ENCODE results near the gene GRIPAP1.
A peak's percentile ranks its signal among the peaks of the same experiment; 100 is the strongest.

The GRIPAP1 gene

DNA sequence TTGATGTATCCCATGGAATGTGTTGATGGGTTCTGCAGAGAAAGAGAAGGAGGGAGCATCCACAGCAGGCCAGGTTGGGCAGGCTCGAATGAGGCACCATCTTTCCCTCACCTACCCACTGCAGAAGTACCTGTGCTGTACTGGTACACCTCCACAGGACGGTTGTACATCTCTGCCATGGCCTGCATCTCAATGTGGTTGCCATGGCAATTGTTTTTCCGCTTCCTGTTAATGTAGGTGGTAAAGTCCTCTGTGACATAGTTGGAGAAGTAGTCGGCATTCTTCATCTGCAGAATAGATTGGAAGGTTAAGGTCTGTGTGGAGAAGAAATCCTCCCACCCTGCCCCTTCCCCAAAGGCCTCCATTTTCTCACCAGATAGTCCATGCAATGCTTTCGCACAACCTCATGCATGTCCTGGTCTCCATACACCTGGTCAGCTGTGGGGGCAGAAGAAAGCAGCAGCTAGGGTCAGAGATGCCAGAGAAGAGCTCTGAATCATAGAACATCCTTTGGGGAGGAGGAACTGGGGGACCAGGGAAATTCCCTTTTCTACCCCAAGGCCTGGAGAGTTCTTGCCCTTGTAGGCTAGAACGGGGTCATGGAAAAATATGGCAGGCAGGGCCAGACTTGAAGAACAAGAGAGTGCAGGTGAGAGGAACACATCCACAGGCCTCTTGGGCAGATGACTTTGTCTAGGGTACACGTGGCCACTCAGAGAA, 67.3 kb downstream of the GRIPAP1 start:
- TF ChIP-seq, protein P1, sequence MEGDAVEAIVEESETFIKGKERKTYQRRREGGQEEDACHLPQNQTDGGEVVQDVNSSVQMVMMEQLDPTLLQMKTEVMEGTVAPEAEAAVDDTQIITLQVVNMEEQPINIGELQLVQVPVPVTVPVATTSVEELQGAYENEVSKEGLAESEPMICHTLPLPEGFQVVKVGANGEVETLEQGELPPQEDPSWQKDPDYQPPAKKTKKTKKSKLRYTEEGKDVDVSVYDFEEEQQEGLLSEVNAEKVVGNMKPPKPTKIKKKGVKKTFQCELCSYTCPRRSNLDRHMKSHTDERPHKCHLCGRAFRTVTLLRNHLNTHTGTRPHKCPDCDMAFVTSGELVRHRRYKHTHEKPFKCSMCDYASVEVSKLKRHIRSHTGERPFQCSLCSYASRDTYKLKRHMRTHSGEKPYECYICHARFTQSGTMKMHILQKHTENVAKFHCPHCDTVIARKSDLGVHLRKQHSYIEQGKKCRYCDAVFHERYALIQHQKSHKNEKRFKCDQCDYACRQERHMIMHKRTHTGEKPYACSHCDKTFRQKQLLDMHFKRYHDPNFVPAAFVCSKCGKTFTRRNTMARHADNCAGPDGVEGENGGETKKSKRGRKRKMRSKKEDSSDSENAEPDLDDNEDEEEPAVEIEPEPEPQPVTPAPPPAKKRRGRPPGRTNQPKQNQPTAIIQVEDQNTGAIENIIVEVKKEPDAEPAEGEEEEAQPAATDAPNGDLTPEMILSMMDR (IDR thresholded peaks at IDR 0.05; ENCODE audit: control extremely low read depth, extremely low read depth, low read depth, missing control alignments): no peak
- CTCF ChIA-PET: no interaction called here
- DNase-seq (ENCODE audit: extremely low spot score): no peak
- POLR2A ChIA-PET: no interaction called here

DNA sequence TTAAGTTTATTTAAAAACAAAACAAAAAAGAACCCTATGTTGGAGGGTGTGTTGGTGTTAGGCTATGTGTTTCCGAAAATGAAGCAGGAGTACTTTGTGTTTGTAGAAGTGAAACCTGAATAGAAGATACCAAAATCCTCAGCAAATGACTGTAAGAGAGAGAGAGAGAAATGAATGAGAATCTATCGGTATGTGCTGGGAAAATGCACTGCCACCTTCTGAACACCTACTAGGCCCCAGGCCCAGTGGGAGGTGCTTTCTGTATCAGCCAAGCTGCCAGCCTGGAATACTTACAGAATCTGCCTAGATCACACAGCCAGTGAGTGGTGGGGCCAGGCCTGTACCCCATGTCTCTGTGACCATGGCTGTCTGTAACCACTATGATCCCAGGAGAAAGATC, 68.3 kb downstream of the GRIPAP1 start:
- POLR2A ChIA-PET: no interaction called here
- CTCF ChIA-PET: no interaction called here
- DNase-seq (ENCODE audit: extremely low spot score): peak; percentile 45
- TF ChIP-seq, protein P1 (IDR thresholded peaks at IDR 0.05; ENCODE audit: control extremely low read depth, extremely low read depth, low read depth, missing control alignments): no peak

- ChIA-PET POLR2A (interaction anchor here (1.1 to 1.5 kb wide), 3 partner anchors 10 to 16 kb away, joined by 3 to 6 read pairs (median 4); partner anchors contain the start of gene SLC35A2), CTCF (interaction anchor here (1.5 kb wide), 1 partner anchor 10 kb away, joined by 5 read pairs; no protein-coding TSS in a partner anchor)
- DNase-seq (ENCODE audit: extremely low spot score): no peak
- TF ChIP-seq, protein P1 (IDR thresholded peaks at IDR 0.05; ENCODE audit: control extremely low read depth, extremely low read depth, low read depth, missing control alignments): no peak
Observed at GRCh38 chrX:48927736-48928382, 74.2 kb downstream of the GRIPAP1 start.

- TF ChIP-seq, protein P1 (IDR thresholded peaks at IDR 0.05; ENCODE audit: control extremely low read depth, extremely low read depth, low read depth, missing control alignments): no peak
- DNase-seq (ENCODE audit: extremely low spot score): no peak
- ChIA-PET POLR2A (interaction anchor here (1.1 to 1.5 kb wide), 3 partner anchors 11 to 15 kb away, joined by 3 to 6 read pairs (median 4); partner anchors contain the start of gene SLC35A2), CTCF (interaction anchor here (1.5 kb wide), 1 partner anchor 10 kb away, joined by 5 read pairs; no protein-coding TSS in a partner anchor)
Observed at GRCh38 chrX:48927123-48927522, 74.9 kb downstream of the GRIPAP1 start.

- no peak for DNase-seq (ENCODE audit: extremely low spot score)
- ChIA-PET CTCF (no interaction called here), POLR2A (interaction anchor here (1.0 kb wide), 1 partner anchor 13 kb away, joined by 3 read pairs; no protein-coding TSS in a partner anchor)
- TF ChIP-seq, protein P1 (IDR thresholded peaks at IDR 0.05; ENCODE audit: control extremely low read depth, extremely low read depth, low read depth, missing control alignments): no peak
Observed at GRCh38 chrX:48924270-48924669, 77.8 kb downstream of the GRIPAP1 start.

GRCh38 chrX:48923771-48924170, 78.3 kb downstream of the GRIPAP1 start:
- POLR2A ChIA-PET: interaction anchor here (1.0 kb wide), 1 partner anchor 13 kb away, joined by 3 read pairs; no protein-coding TSS in a partner anchor
- DNase-seq (ENCODE audit: extremely low spot score): no peak
- TF ChIP-seq, protein P1 (IDR thresholded peaks at IDR 0.05; ENCODE audit: control extremely low read depth, extremely low read depth, low read depth, missing control alignments): no peak
- CTCF ChIA-PET: no interaction called here

Data from GM10248 (cell line).